Right cardiac atrium (tissue), 5 donors: ENCODE measurements around the gene B3GALNT2. TPM values are rescaled to one million over a fixed set of nuclear protein-coding genes. Genes with fewer than 3 reads are reported as not detected.
A peak's percentile ranks its signal among the peaks of the same experiment; 100 is the strongest.

Experiments
- ATAC-seq, 2 donors: fragments of 200-7000 bp; cut with Tn5 transposase; one replicate each; pipeline versions ENCODE4 v1.8.0 to v1.9.1; 2020; ENCODE audit warnings: moderate library complexity in 2 of 2, mild to moderate bottlenecking in 1 of 2
- DNase-seq, 3 donors: peaks; one replicate each; pipeline ENCODE4 v3.0.0-alpha.2; 2020
- H3K27ac ChIP-seq: one replicate; pipeline ENCODE4 v1.5.1; 2013; ENCODE audit warnings: mild to moderate bottlenecking, low read length, control low read depth, moderate library complexity
- H3K27me3 ChIP-seq: one replicate; pipeline ENCODE4 v1.6.1; 2013; ENCODE audit not compliant: control insufficient read depth, insufficient read depth
- H3K4me1 ChIP-seq: one replicate; pipeline ENCODE4 v1.6.1; 2013; ENCODE audit warnings: low read length; ENCODE audit not compliant: control insufficient read depth, insufficient read depth
- H3K4me3 ChIP-seq: one replicate; pipeline ENCODE4 v1.5.1; 2013; ENCODE audit warnings: low read length, control low read depth
- H3K9me3 ChIP-seq: one replicate; pipeline ENCODE4 v1.6.1; 2013; ENCODE audit warnings: low read length; ENCODE audit not compliant: control insufficient read depth
- WGBS: extraction: QIAGEN DNeasy Blood & Tissue Kit; methylation state at CpG from one replicate; pipeline ENCODE4 v1.1.7; 2013; 5-methylcytosine and 5-hydroxymethylcytosine counted together
- intact Hi-C, 4 donors: fragments of 100-400 bp; cut with DNase I; formaldehyde crosslinking; loops; one replicate each; pipeline versions ENCODE4 v1.11.0 to v1.14.0; 2022 to 2023
- polyA plus RNA-seq: library from polyadenylated mRNA; stranded (reverse); fragments of 200-250 nt; gene quantifications from one replicate; pipeline ENCODE4 v1.2.3, GENCODE V29; 2013
- total RNA-seq, 4 donors: library from RNA; stranded (reverse); fragmentation: NEBNext Ultra II Directional; extraction: Animal tissue kit (Norgen Biotek cat#: 25700); gene quantifications; one replicate each; pipeline ENCODE4 v1.2.1, GENCODE V29; 2021
- donor health status: healthy with polysubstance abuse.
- donor health status: DM: no; HTN: yes; CAD: no.
- donor health status: DM: no; HTN: no; CAD: no.
- donor health status: DM: no; HTN: yes; CAD: no; lungs with severe emphysema.
- donor health status: DM: yes; HTN: yes; CAD: no.

B3GALNT2 gene
- total and polyA plus RNA-seq, 5 donors: 6.6 to 26.8 (median 21.7) TPM

DNA sequence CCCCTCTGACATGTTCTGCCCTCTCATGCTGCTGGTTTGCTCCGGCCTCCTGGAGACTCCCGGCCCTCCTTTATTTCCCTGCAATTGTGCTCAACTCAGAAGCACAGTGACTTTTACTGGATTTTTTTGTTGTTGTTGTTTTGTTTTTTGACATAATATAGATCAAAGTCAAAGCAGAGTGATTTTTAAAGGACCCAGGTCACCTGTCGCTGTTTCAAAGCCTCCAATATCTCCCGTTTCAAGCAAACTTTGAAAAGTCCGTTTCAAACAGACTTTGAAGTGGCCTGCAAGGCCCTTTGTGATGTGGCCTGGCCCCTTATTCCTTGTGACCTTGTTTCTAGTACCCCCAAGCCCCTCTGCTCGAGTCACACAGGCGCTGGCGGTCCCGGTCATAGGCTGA is 78.9 kb downstream of the B3GALNT2 start:
- intact Hi-C loops: no loop called here
- H3K27ac ChIP-seq: no peak overlapping the region
- ATAC-seq: no peak
- H3K9me3 ChIP-seq: no peaks in the 10 kb centered on the region
- no peak for DNase-seq
- H3K27me3 ChIP-seq: no peaks in the 10 kb centered on the region
- 94% methylated on average over 9 of the region's 9 CpGs for WGBS
- H3K4me1 ChIP-seq: no peaks in the 10 kb centered on the region
- no peak overlapping the region for H3K4me3 ChIP-seq

DNA sequence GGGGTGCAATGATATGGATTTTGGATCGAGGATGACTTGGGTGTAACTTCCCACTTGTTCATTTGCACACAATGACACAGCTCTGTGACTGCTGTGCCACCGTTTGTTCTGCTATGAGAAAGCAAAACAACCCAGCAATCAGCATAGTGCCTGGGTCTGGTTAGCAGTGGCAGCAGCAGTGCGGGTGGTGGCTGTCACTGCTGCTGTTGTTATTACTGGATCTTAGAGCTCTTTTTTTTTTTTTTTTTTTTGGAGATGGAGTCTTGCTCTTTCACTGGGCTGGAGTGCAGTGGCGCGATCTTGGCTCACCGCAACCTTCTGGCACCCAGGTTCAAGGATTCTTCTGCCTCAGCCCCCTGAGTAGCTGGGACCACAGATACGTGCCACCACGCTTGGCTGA is 80.2 kb downstream of the B3GALNT2 start:
- Histone ChIP-seq H3K27ac (no peak overlapping the region), H3K4me3 (no peak overlapping the region), H3K4me1 (no peaks in the 10 kb centered on the region), H3K27me3 (no peaks in the 10 kb centered on the region), H3K9me3 (no peaks in the 10 kb centered on the region)
- intact Hi-C loops: no loop called here
- WGBS: 84% methylated on average over 8 of the region's 8 CpGs
- ATAC-seq: no peak
- no peak for DNase-seq

DNA sequence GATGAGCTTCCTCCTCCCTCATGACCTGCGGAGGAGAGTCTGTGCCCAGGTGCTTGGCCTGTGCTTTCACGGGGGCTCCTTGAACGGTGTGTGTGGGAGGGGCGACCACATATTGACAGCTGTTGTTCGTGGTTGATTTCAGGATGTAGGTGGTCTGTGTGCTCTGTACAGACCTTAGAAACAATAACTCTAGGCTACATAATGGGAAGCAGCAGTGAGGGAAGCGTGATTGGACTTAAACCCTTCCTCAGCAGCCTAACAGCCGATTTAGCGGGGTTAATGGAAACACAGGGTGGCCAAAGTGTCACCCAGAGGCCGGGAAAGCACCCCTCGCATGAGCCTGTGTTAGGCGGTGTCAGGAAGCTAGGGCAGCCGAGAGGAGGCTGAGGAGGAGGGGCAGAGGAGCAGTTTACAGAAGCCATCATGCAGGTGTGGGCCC is 81.0 kb downstream of the B3GALNT2 start:
- Histone ChIP-seq H3K9me3 (no peaks in the 10 kb centered on the region), H3K27ac (no peak overlapping the region), H3K4me3 (no peak overlapping the region), H3K4me1 (no peaks in the 10 kb centered on the region), H3K27me3 (no peaks in the 10 kb centered on the region)
- intact Hi-C loops: no loop called here
- no peak for DNase-seq
- WGBS: 58% methylated on average over 12 of the region's 12 CpGs
- no peak for ATAC-seq

DNA sequence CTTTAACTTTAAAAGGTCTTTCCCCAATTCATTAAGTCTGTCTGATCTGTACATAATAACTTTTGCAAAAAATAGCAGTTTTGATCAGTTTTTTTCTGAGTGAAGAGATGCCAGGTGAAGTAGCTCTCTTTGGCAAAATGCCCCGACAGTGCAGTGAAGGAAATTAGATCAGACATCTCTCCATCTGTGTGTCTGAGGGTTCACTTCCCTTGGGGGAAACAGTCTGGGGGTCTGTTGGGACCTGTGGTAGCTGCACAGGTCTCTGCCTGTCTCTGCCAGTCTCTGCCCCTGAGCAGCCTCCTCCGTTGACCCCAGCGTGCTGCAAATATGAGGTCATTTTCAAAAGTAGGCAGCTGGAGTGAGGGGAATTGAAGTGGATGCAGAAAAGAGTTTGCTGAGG is 82.5 kb downstream of the B3GALNT2 start:
- WGBS: 37% methylated on average over 3 of the region's 3 CpGs
- Histone ChIP-seq H3K4me1 (no peaks in the 10 kb centered on the region), H3K27me3 (no peaks in the 10 kb centered on the region), H3K9me3 (no peaks in the 10 kb centered on the region), H3K27ac (no peak overlapping the region), H3K4me3 (no peak overlapping the region)
- ATAC-seq (no peak), DNase-seq (no peak)
- intact Hi-C loops: loop anchor here in 1 of 4 donors (2.0 kb wide), 1 partner anchor 169 kb away; no protein-coding TSS in a partner anchor

DNA sequence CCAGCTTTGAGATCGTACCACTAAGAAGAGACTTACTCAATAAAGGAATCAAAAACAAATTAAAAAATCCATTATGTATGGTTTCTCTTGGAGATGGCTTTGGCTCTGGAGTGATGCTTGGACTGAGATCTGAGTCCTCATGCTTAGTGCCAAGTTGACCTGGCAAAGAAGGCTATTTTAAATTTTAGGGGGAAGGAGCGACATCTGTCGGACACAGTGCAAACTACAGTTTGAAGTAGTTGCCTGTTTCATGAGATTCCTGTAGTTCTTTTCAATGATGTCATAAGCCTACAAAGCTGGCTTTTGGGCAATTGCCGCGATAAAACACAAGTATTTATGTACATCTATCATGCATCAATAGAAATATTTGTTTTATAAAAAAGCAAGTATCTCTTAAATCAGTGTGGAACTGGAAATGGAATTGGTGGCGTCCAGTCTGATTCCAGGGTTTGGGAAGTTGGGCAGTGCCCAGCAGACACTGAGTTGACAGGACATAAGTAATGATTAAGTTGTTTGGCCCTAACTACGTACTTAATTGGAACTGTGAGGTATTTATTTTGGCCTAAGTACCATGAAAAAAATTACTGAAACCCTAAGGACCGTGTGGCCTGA is 87.1 kb downstream of the B3GALNT2 start:
- Histone ChIP-seq H3K4me3 (no peak overlapping the region), H3K27ac (no peak overlapping the region), H3K9me3 (no peaks in the 10 kb centered on the region), H3K4me1 (no peaks in the 10 kb centered on the region), H3K27me3 (no peaks in the 10 kb centered on the region)
- peak; percentile 76 for ATAC-seq
- intact Hi-C loops: loop anchor here in 3 of 4 donors (2.0 to 10.0 kb wide), 3 partner anchors 164 to 322 kb away; no protein-coding TSS in a partner anchor
- 32% methylated on average over 8 of the region's 8 CpGs for WGBS
- peak in 1 of 3 donors; percentile 29 for DNase-seq

DNA sequence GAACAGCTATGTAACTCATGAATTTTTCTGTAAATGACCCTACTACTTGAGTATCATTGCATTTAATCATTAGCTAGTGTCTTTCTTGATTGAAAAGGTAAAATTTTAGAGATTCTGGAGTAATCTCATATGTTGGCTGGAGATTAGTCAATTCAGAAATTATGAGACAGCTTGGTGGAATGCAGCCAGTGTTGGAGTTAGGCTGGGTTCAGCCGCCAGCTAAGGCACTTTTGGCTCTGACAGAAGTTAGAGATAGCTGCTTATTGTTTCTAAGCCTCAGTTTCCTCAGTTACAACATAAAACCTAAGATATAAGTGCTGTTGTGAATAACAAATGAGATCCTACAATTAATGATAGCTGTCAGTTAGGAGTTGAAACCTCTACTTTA is 87.6 kb downstream of the B3GALNT2 start:
- Histone ChIP-seq H3K4me1 (no peaks in the 10 kb centered on the region), H3K27me3 (no peaks in the 10 kb centered on the region), H3K27ac (no peak overlapping the region), H3K4me3 (no peak overlapping the region), H3K9me3 (no peaks in the 10 kb centered on the region)
- DNase-seq: no peak
- ATAC-seq: no peak
- 60% methylated on average over 1 of the region's 1 CpG for WGBS
- intact Hi-C loops: loop anchor here in 3 of 4 donors (2.0 to 10.0 kb wide), 3 partner anchors 164 to 322 kb away; no protein-coding TSS in a partner anchor

DNA sequence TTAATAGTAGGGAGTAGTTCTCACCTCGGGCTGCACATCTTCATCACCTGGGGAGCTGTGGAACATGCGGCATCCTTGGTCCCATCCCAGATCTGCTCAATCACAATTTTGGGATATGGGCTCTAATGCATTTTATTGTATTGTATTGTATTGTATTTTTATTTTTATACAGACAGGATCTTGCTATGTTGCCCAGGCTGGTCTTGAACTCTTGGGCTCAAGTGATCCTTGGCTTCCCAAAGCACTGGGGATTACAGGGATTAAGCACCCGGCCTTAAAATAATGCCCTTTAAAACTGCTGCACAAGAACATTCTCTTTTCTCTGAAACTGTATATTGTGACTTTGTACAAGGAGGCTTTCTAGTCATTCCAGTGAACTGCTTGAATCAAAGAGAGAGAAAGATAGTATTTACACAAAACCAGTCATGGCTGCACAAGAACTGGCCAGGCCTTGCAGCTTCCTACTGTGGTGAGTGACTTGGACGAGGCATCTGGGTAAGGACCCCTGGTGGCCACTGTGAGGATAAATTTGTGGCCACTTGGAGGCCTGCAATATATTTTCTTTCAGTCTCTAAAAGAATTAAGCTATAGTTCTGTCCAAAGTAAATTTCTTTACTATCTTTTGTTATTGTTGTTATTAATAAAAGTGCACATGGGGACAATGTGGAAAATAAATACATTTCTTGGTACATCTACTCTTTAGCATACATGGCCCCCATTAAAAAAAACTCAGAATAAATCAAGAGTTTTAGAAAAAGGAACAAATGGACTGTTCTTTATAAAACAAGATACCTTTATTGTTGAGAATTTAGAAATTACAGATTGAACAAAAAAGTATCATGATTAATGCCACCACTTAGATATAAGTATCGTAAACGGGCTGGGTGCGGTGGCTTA is 89.0 kb downstream of the B3GALNT2 start:
- Histone ChIP-seq H3K27ac (no peak overlapping the region), H3K9me3 (no peaks in the 10 kb centered on the region), H3K4me3 (no peak overlapping the region), H3K27me3 (no peaks in the 10 kb centered on the region), H3K4me1 (no peaks in the 10 kb centered on the region)
- 83% methylated on average over 7 of the region's 7 CpGs for WGBS
- DNase-seq (peak; percentile 56 to 81 (median 69)), ATAC-seq (peak; percentile 75 to 78)
- intact Hi-C loops: loop anchor here in 2 of 4 donors (2.0 to 10.0 kb wide), 3 partner anchors 160 to 320 kb away; no protein-coding TSS in a partner anchor

DNA sequence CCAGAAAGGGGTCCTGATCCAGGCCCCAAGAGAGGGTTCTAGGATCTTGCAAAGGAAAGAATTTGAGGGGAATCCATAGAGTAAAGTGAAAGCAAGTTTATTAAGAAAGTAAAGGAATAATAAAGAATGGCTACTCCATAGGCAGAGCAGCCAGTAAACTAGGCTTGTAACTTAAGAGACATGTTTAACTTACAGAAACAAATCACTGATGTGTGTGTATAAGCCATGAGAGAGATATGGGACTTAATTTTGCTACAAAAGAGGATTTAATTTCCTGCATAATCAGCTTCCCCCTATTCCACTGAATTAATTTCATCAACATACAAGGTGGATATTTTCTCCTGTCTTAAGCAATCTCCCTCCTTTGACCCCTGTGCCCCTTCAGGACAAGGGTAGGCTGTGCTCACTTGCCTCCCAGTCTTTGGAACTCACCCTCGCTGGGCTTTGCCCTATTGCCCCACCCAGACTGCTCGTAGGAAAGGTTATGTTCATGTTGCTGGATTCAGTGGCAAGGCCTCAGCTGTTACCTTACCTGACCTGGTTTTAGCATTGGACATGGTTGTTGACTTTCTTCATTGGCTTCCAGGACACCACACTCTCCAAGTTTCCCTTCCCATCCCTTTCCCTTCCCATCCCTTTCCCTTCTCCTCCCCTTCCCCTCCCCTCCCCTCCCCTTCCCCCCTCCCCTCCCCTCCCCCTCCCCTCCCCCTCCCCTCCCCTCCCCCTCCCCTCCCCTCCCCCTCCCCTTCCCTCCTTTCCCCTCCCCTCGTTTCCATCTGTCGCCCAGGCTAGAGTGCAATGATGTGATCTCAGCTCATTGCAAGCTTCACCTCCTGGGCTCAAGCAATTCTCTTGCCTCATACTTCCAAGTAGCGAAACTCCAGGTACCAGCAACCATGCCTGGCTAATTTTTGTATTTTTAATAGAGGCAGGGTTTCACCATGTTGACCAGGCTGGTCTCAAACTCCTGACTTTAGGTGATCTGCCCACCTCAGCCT is 92.5 kb downstream of the B3GALNT2 start:
- no peak for ATAC-seq

DNA sequence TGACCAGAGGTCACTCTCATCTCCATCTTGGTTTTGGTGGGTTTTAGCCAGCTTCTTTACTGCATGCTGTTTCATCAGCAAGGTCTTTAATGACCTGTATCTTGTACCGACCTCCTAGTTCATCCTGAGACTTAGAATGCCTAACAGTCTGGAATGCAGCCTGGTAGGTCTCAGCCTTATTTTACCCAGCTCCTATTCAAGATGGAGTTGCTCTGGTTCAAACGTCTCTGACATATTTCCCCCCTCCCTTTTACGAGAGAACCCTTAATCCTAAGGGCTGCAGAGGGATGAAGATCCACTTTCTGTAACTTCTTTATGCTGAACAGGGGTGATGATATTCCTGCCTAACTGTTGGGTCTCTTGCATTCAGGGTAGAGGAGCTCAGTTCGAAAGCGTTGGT is 93.8 kb downstream of the B3GALNT2 start:
- Histone ChIP-seq H3K4me1 (no peaks in the 10 kb centered on the region), H3K4me3 (no peak overlapping the region), H3K27ac (no peak overlapping the region), H3K9me3 (no peaks in the 10 kb centered on the region), H3K27me3 (no peaks in the 10 kb centered on the region)
- intact Hi-C loops: loop anchor here in 2 of 4 donors (5.0 to 10.0 kb wide), 2 partner anchors 158 to 316 kb away; no protein-coding TSS in a partner anchor
- no peak for ATAC-seq
- DNase-seq: no peak
- WGBS: 89% methylated on average over 5 of the region's 5 CpGs

More for the DNA sequence above, 92.5 kb downstream of the B3GALNT2 start:
- H3K27me3 ChIP-seq: no peaks in the 10 kb centered on the region
- H3K27ac ChIP-seq: no peak overlapping the region
- WGBS: 77% methylated on average over 4 of the region's 5 CpGs
- DNase-seq: no peak
- no peak overlapping the region for H3K4me3 ChIP-seq
- no peaks in the 10 kb centered on the region for H3K4me1 ChIP-seq
- intact Hi-C loops: loop anchor here in 2 of 4 donors (5.0 to 10.0 kb wide), 2 partner anchors 159 to 317 kb away; no protein-coding TSS in a partner anchor
- H3K9me3 ChIP-seq: no peaks in the 10 kb centered on the region

DNA sequence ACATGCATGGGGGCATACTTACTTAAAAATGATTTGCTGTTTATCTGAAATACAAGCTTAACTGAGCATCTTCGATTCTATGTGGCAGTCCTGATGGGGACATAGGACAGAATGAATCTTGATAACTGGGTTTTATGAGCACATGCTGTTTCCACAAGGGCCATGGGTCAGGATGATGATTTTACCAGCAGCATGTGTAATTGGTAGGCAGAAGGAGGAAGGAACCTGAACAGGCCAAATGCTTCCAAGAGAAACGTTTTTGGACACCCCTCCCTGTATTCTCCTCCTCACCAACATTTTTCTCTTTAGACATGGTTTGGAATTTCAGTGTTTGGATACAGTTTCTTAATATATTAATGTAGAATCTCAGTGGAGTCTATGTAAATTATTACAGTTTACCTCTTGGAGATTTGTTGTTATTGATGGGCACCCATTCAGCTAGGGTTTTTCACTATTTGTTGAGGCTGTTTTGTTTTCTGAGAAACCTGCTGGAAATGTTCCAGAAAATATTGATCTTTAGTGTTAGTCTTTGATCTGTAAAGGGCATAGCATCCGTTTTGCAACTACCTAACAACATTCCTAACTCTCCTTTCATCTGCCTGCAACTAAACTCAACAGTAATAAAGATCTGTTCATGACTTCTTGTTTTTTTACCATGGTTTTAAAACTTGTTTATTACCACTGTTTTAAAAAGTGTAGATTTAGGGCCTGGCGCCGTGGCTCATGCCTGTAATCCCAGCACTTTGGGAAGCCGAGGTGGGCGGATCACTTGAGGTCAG is 95.0 kb downstream of the B3GALNT2 start:
- DNase-seq: no peak
- H3K27me3 ChIP-seq: no peaks in the 10 kb centered on the region
- H3K4me1 ChIP-seq: no peaks in the 10 kb centered on the region
- H3K4me3 ChIP-seq: no peak overlapping the region
- H3K9me3 ChIP-seq: no peaks in the 10 kb centered on the region
- H3K27ac ChIP-seq: no peak overlapping the region
- ATAC-seq: no peak
- WGBS: 79% methylated on average over 7 of the region's 7 CpGs
- intact Hi-C loops: no loop called here
